GM19193 (cell line): ENCODE data around the gene ANXA11.

Experiments used
- POLR2A ChIP-seq: IDR thresholded peaks from 4 replicates; pipeline ENCODE4 v1.6.1; 2011; ENCODE audit not compliant: insufficient read depth, insufficient read length; ENCODE audit errors: extremely low read depth

Gene ANXA11

GRCh38 chr10:80154978-80155695, 50.2 kb downstream of the ANXA11 start:
- TF ChIP-seq POLR2A = no peak

DNA sequence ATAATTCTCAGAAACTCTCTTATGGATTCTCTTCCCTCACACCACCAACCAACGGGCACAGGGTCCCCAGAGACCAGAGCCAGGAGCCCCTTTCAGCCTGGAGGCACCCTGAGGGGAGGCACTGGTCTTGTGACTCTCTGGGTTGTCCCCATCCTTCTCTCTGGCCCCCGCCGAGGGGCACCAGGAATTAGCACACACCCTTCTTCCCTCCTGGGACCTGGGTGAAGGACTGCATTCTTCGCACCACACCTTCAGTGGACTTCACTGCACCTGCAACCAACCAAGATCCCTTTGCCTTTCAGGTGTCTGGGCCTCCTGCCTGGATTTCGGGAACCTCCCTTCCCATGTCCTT, 50.7 kb downstream of the ANXA11 start:
- no peak for TF ChIP-seq POLR2A

DNA sequence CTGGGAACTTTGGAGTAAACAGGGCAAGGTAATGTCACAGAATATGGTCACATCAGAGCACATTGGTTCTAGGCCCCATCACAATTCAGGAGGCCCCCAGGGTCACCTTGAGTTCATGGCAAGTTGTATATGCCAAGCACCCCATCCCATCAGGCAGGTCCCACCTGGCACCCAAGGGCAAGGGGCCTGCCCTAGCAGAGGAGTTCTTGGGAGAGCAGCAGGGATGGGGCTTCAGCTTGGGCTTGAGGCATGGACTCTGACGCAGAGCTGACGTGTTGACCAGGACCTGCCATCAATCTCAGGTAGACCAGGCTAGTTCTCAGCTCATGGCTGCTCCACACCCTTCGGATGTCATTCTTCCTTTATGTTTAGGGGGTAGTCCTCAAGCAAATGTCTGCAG, 51.9 kb downstream of the ANXA11 start:
- no peak for TF ChIP-seq POLR2A

DNA sequence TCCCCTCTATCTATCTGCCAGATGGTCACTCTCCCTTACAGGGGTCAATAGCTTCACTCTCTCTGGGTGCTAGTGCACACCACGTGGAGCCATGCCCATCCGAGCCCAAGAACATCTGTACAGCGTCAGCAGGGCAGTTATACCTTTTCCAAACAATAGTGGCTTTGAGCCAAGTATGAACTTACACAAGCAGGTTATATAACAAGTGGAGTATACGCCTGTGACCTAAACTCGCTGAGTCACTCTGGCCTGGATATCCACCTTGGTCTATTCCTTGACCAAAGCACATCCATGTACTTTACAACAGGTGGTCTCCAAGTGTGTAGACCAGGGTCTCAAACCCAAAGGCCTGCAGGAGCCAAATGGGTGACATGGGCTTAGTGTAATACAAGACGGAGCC, 52.5 kb downstream of the ANXA11 start:
- TF ChIP-seq POLR2A = no peak

- TF ChIP-seq POLR2A = no peak
These were observed 55.2 kb downstream of the ANXA11 start for GRCh38 chr10:80150172-80150571.

- TF ChIP-seq POLR2A = no peak
These were observed 56.2 kb downstream of the ANXA11 start for GRCh38 chr10:80149123-80149522.

DNA sequence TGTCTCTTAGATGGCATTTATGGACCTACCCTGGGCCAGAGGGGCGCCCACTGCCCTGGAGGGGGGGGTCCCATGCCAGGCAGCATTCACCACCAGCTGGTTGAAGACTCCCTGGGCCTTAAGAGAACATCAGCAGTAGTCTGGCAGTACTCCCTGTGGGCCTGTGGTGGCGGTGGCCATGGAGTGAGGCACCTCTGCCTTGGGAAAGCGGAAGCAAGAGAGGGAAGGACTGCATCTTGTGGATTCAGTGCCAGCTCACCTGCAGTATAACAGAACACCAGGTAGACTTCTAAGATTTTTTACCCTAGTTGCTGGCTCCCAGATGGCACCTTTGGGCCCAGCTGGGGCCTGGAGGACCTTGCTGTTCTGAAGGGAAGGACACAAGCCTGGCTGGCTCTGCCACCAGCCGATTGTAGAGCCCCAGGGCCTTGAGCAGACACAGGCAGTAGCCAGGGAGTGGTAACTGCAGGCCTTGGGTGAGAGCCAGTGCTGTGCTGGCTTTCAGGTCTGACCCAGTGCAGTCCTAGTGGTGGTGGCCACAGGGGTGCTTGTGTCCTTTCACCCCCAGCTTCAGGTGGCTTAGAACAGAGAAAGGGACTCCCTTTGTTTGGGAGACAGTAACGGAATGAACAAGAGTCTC, 57.1 kb downstream of the ANXA11 start:
- no peak for TF ChIP-seq POLR2A

DNA sequence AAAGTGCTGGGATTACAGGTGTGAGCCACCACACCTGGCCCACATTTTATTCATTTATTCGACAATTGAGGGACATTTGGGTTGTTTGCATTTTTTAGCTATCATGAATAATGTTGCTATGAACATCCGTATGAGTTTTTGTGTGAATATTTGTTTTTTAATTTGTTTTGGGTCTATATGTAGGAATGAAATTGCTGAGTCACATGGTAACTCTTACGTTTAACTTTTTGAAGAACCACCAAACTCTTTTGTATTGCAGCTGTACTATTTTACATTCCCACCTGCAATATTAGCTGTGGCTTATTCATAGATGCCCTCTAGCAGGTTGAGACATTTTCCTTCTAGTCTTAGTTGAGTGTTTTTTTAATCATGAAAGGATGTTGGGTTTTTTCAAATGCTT, 58.4 kb downstream of the ANXA11 start:
- no peak for TF ChIP-seq POLR2A

DNA sequence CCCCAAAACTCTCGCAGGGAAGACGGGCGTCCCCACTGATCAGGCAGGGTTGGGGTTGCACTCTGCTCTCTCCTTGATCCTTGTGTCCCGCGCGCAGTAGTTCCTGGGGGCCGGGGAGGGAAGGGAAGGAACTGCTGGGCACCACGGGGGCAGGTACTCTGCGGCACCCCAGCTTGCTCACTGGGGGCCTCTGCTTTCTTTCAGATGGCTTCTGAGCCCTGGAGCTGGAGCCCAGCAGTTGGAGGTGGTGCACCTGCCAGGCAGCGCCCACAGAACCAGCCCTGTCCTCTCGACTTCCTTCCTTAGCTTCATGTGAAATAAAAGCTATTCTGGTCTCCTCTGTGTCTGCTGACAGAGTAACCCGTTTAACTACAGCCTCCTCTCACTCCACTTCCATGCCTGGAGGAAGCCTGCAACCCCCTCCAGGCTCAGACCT, 60.6 kb downstream of the ANXA11 start:
- TF ChIP-seq POLR2A = peak; percentile 31

DNA sequence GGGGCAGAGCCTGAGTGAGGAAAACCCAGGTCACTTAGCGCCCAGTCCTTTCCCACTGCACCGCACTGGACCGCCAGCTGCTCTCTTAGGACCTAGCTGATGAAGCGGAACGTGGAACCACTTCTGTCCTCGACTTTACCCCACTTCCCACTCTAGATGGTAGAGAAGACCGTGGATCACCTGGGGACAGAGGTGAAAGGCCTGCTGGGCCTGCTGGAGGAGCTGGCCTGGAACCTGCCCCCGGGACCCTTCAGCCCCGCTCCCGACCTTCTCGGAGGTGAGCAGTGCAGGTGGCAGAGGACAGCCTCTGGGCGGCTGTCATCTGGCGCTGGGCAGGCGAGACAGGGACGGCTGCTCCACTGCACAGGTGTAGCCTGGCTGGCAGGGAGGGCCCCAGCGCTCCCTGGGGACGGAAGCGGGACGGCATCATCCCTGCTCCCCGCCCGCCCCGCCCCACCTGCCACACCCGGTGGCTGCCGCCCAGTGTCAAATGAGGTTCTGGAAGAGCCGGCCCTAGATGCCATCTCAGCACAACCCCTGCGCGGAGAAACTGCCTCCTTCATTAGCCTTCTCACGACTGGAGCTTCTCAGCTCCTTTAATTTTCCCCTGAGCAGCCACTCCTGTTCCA, 61.2 kb downstream of the ANXA11 start:
- no peak for TF ChIP-seq POLR2A

GRCh38 chr10:80141696-80142460, 63.5 kb downstream of the ANXA11 start:
- TF ChIP-seq POLR2A = no peak

GRCh38 chr10:80140251-80140650, 65.1 kb downstream of the ANXA11 start:
- no peak for TF ChIP-seq POLR2A

GRCh38 chr10:80139265-80139664, 66.1 kb downstream of the ANXA11 start:
- TF ChIP-seq POLR2A = no peak

- no peak for TF ChIP-seq POLR2A
These were observed 67.4 kb downstream of the ANXA11 start for GRCh38 chr10:80137920-80138319.
